B cell (primary cell): ENCODE data around the gene MYH7. TPM values are rescaled to one million over a fixed set of nuclear protein-coding genes. Genes with fewer than 3 reads are reported as not detected.

Experiments
- ATAC-seq: fragments of 200-7000 bp; cut with Tn5 transposase; one replicate; pipeline ENCODE4 v1.10.0; 2021; ENCODE audit warnings: low read depth, mild to moderate bottlenecking, moderate number of reproducible peaks, moderate library complexity
- CTCF ChIA-PET: fragments of 350-600 bp; sonication (Branson Sonifier 250); formaldehyde crosslinking; loops from one replicate; lab custom pipeline; 2021; ENCODE audit warnings: antibody characterized with exemption, inconsistent platforms; lab: Charles Lee
- POLR2A ChIA-PET: fragments of 350-600 bp; sonication (Branson Sonifier 250); formaldehyde crosslinking; loops from one replicate; lab custom pipeline; 2021; ENCODE audit warnings: antibody characterized with exemption; lab: Charles Lee
- DNase-seq: peaks from one replicate; pipeline ENCODE4 v3.0.0; 2013
- H2AFZ ChIP-seq: 2 replicates; pipeline ENCODE4 v1.6.1; 2012; ENCODE audit warnings: mild to moderate bottlenecking, low read depth, low read length; ENCODE audit not compliant: insufficient read depth, poor library complexity, severe bottlenecking
- H3K27ac ChIP-seq, 2 donors: 1 replicate in 1 of 2; 2 replicates in 1 of 2; pipeline ENCODE4 v1.5.1; 2012 to 2013; ENCODE audit warnings: low read length in 2 of 2, mild to moderate bottlenecking in 2 of 2, moderate library complexity in 1 of 2
- H3K27me3 ChIP-seq, 4 experiments: fragments of 200-600 bp in 1 of 4; sonication (generic) in 1 of 4; replicated peaks in 1 of 4; 1 replicate in 2 of 4; 2 replicates in 2 of 4; pipeline versions ENCODE4 v1.6.1 to v1.7.0; 2013 to 2016; ENCODE audit warnings: low read length in 3 of 4, mild to moderate bottlenecking in 2 of 4, mixed read lengths in 1 of 4, moderate library complexity in 1 of 4; ENCODE audit not compliant: insufficient read depth in 4 of 4, control insufficient read depth in 3 of 4; ENCODE audit errors: control extremely low read depth in 1 of 4
- H3K36me3 ChIP-seq, 2 experiments: replicated peaks in 1 of 2; 1 replicate in 1 of 2; 2 replicates in 1 of 2; pipeline versions ENCODE4 v1.6.1 to v1.7.1; 2013; ENCODE audit warnings: low read length in 1 of 2; ENCODE audit not compliant: insufficient read depth in 2 of 2, control insufficient read depth in 1 of 2; ENCODE audit errors: control extremely low read depth in 1 of 2, extremely low read depth in 1 of 2
- H3K4me1 ChIP-seq, 2 donors: fragments of 200-600 bp in 1 of 2; sonication (generic) in 1 of 2; 1 replicate in 1 of 2; 2 replicates in 1 of 2; pipeline versions ENCODE4 v1.5.1 to v1.6.1; 2013 to 2017; ENCODE audit warnings: low read length in 2 of 2; ENCODE audit not compliant: control insufficient read depth in 2 of 2, insufficient read depth in 2 of 2
- H3K4me2 ChIP-seq: replicated peaks from 2 replicates; pipeline ENCODE3; 2012; ENCODE audit warnings: mild to moderate bottlenecking, low read depth, low read length; ENCODE audit not compliant: poor library complexity, severe bottlenecking
- H3K4me3 ChIP-seq, 5 experiments: fragments of 200-600 bp in 1 of 5; sonication (generic) in 1 of 5; 1 replicate in 3 of 5; 2 replicates in 2 of 5; pipeline versions ENCODE4 v1.5.1 to v1.7.0; 2011 to 2016; ENCODE audit warnings: low read length in 4 of 5, mild to moderate bottlenecking in 4 of 5, low read depth in 2 of 5, control low read depth in 1 of 5, moderate library complexity in 1 of 5; ENCODE audit not compliant: insufficient read depth in 1 of 5; ENCODE audit errors: control extremely low read depth in 1 of 5, extremely low read depth in 1 of 5
- H3K79me2 ChIP-seq: fragments of 200-600 bp; sonication (generic); one replicate; pipeline ENCODE4 v1.6.0; 2016; ENCODE audit warnings: low read length; ENCODE audit not compliant: control insufficient read depth, insufficient read depth
- H3K9ac ChIP-seq: fragments of 200-600 bp; sonication (generic); 2 replicates; pipeline ENCODE4 v1.6.1; 2017; ENCODE audit warnings: mild to moderate bottlenecking, low read length, moderate library complexity
- H3K9me3 ChIP-seq, 3 donors: one replicate each; pipeline versions ENCODE4 v1.6.1 to v1.7.1; 2013; ENCODE audit warnings: low read length in 2 of 3; ENCODE audit not compliant: control insufficient read depth in 2 of 3, insufficient read depth in 1 of 3; ENCODE audit errors: control extremely low read depth in 1 of 3
- H4K20me1 ChIP-seq: 2 replicates; pipeline ENCODE4 v1.6.0; 2012; ENCODE audit warnings: mild to moderate bottlenecking, low read length; ENCODE audit not compliant: insufficient read depth, control insufficient read depth, poor library complexity, severe bottlenecking
- H3K27ac Mint-ChIP-seq: one replicate; pipeline ENCODE4 v1.8.0; 2021; ENCODE audit warnings: mixed read lengths
- H3K27me3 Mint-ChIP-seq: one replicate; pipeline ENCODE4 v1.8.0; 2021; ENCODE audit warnings: mixed read lengths
- H3K4me1 Mint-ChIP-seq: one replicate; pipeline ENCODE4 v1.8.0; 2021; ENCODE audit warnings: mixed read lengths
- H3K4me3 Mint-ChIP-seq: one replicate; pipeline ENCODE4 v1.8.0; 2021; ENCODE audit warnings: mixed read lengths
- H3K9me3 Mint-ChIP-seq: one replicate; pipeline ENCODE4 v1.8.0; 2022; ENCODE audit warnings: mixed read lengths; ENCODE audit not compliant: insufficient read depth
- EZH2 ChIP-seq: IDR thresholded peaks from 2 replicates; pipeline ENCODE4 v1.6.1; 2012; ENCODE audit warnings: borderline replicate concordance, low read depth, mild to moderate bottlenecking, moderate library complexity, low read length; ENCODE audit not compliant: insufficient read depth, poor library complexity, severe bottlenecking
- WGBS: methylation state at CpG from one replicate; pipeline ENCODE4 v1.1.5; 2013; ENCODE audit warnings: missing lambda C conversion rate; ENCODE audit not compliant: insufficient coverage; 5-methylcytosine and 5-hydroxymethylcytosine counted together
- intact Hi-C: fragments of 100-400 bp; cut with micrococcal nuclease; formaldehyde crosslinking; loops from one replicate; pipeline ENCODE4 v1.10.0; 2022
- polyA plus RNA-seq: library from polyadenylated mRNA; depleted of rRNA; stranded (reverse); fragments of >200 nt; gene quantifications from 2 replicates; pipeline ENCODE4 v1.2.3, GENCODE V29; 2012
- total RNA-seq, 2 donors: library from RNA; stranded (reverse); fragments of 120-200 nt in 1 of 2; gene quantifications; 1 replicate in 1 of 2; 2 replicates in 1 of 2; pipeline versions ENCODE4 v1.2.3 to v1.2.4, GENCODE V29; 2013 to 2022
- TF ChIP-seq, protein P1 (sequence below): fragments of 200-600 bp; IDR thresholded peaks from one replicate; pipeline ENCODE4 v1.8.0; 2022; ENCODE audit warnings: antibody characterized with exemption, mild to moderate bottlenecking

Gene MYH7
- total and polyA plus RNA-seq, 2 donors (not counting 1 experiment from before 2014, with no cell fraction given): not detected

DNA sequence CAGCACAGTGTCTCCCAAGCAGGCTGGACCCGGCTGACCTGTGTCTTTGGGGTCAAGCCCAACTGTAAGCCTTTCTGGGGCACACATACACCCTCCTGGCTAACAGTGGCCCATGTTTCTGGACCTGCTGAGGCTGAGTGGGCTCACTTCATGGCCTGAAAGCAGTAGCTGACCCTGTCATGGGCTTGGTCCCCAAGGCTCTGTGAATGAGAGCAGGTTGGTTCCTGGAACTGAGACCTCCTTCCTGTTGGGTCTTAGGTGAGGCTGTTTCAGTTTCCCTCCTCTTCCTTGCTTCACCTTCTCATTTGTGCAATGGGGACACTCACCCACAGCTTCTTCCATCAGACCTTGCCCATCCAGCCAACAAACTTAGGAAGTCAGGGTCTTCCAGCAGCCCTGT is 63.6 kb downstream of the MYH7 start:
- Histone ChIP-seq H3K36me3 (no peaks in the 10 kb centered on the region), H3K27me3 (peaks cover 0 to 11% (median 2%) of the 10 kb centered on the region in 4 experiments), H4K20me1 (no peaks in the 10 kb centered on the region), H3K79me2 (no peaks in the 10 kb centered on the region), H3K9me3 (no peaks in the 10 kb centered on the region), H3K9ac (no peak overlapping the region), H3K4me3 (no peak overlapping the region), H3K27ac (no peak overlapping the region), H3K4me2 (no peak overlapping the region), H3K4me1 (no peaks in the 10 kb centered on the region), H2AFZ (no peak overlapping the region)
- DNase-seq: no peak
- POLR2A ChIA-PET: no interaction called here
- peaks cover 29% of the 10 kb centered on the region for H3K27me3 Mint-ChIP-seq
- no peaks in the 10 kb centered on the region for H3K9me3 Mint-ChIP-seq
- 60% methylated on average over 1 of the region's 1 CpG for WGBS
- H3K4me3 Mint-ChIP-seq: no peak overlapping the region
- intact Hi-C loops: no loop called here
- no peak overlapping the region for H3K27ac Mint-ChIP-seq
- no peak for ATAC-seq
- no peak for TF ChIP-seq EZH2
- TF ChIP-seq, protein P1, sequence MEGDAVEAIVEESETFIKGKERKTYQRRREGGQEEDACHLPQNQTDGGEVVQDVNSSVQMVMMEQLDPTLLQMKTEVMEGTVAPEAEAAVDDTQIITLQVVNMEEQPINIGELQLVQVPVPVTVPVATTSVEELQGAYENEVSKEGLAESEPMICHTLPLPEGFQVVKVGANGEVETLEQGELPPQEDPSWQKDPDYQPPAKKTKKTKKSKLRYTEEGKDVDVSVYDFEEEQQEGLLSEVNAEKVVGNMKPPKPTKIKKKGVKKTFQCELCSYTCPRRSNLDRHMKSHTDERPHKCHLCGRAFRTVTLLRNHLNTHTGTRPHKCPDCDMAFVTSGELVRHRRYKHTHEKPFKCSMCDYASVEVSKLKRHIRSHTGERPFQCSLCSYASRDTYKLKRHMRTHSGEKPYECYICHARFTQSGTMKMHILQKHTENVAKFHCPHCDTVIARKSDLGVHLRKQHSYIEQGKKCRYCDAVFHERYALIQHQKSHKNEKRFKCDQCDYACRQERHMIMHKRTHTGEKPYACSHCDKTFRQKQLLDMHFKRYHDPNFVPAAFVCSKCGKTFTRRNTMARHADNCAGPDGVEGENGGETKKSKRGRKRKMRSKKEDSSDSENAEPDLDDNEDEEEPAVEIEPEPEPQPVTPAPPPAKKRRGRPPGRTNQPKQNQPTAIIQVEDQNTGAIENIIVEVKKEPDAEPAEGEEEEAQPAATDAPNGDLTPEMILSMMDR: no peak
- no peaks in the 10 kb centered on the region for H3K4me1 Mint-ChIP-seq
- CTCF ChIA-PET: no interaction called here

DNA sequence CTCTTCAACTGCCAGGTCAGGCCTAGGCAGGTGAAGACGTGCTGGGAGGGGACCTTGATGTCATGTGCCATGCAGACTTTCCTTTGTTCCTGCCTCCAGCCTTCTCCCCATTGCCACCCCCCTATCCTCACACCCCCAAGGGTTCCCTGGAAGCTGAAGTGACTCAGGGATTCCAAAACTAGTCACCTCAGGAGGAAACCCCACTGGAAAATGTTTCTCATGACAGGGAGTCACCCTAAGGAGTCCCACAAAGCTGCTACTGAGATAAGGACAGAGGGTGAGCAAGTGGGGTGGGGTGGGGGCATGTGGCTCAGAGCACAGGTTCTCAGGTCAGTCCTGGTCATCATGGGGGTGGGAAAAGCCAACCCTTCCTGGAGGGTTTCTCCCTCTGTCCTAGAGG is 65.2 kb downstream of the MYH7 start:
- Histone ChIP-seq H3K4me1 (no peaks in the 10 kb centered on the region), H3K9ac (no peak overlapping the region), H3K27me3 (peaks cover 0 to 21% (median 2%) of the 10 kb centered on the region in 4 experiments), H3K27ac (no peak overlapping the region), H4K20me1 (no peaks in the 10 kb centered on the region), H3K79me2 (no peaks in the 10 kb centered on the region), H2AFZ (no peak overlapping the region), H3K9me3 (no peaks in the 10 kb centered on the region), H3K4me2 (no peak overlapping the region), H3K4me3 (no peak overlapping the region), H3K36me3 (no peaks in the 10 kb centered on the region)
- Mint-ChIP-seq H3K4me3 (no peak overlapping the region), H3K27me3 (peaks cover 33% of the 10 kb centered on the region), H3K9me3 (no peaks in the 10 kb centered on the region), H3K4me1 (no peaks in the 10 kb centered on the region), H3K27ac (no peak overlapping the region)
- ChIA-PET POLR2A (no interaction called here), CTCF (interaction anchor here (1.9 kb wide), 1 partner anchor 10 kb away, joined by 9 read pairs; no protein-coding TSS in a partner anchor)
- TF ChIP-seq, protein P1: no peak
- no peak for TF ChIP-seq EZH2
- intact Hi-C loops: no loop called here
- ATAC-seq (no peak), DNase-seq (no peak)
- WGBS: 89% methylated on average over 1 of the region's 1 CpG
